Ascending aorta (tissue), 2 donors: ENCODE data around the gene REP15. TPM values are rescaled to one million over a fixed set of nuclear protein-coding genes. Genes with fewer than 3 reads are reported as not detected.

Experiments used
- DNase-seq, 2 donors: peaks; one replicate each; pipeline ENCODE4 v3.0.0-alpha.2; 2019; ENCODE audit warnings: low spot score in 2 of 2
- H3K27ac ChIP-seq, 2 donors: fragments of 200-600 bp; sonication (generic); one replicate each; pipeline ENCODE4 v1.5.1; 2016 to 2017; ENCODE audit warnings: mild to moderate bottlenecking in 1 of 2
- H3K27me3 ChIP-seq: fragments of 200-600 bp; sonication (generic); one replicate; pipeline ENCODE4 v1.5.1; 2017
- H3K36me3 ChIP-seq, 2 donors: fragments of 200-600 bp; sonication (generic); one replicate each; pipeline ENCODE4 v1.5.1; 2016
- H3K4me1 ChIP-seq, 2 donors: fragments of 200-600 bp; sonication (generic); one replicate each; pipeline ENCODE4 v1.5.1; 2016 to 2017; ENCODE audit warnings: mild to moderate bottlenecking in 1 of 2
- H3K4me3 ChIP-seq, 2 donors: fragments of 200-600 bp; sonication (generic); one replicate each; pipeline ENCODE4 v1.5.1; 2016 to 2017; ENCODE audit warnings: mild to moderate bottlenecking in 1 of 2
- H3K9me3 ChIP-seq, 2 donors: fragments of 200-600 bp; sonication (generic); one replicate each; pipeline ENCODE4 v1.5.1; 2016
- intact Hi-C: fragments of 100-400 bp; cut with DNase I; formaldehyde crosslinking; loops from one replicate; pipeline ENCODE4 v1.15.1; 2023
- total RNA-seq: library from RNA; depleted of rRNA; stranded (reverse); fragments of >200 nt; gene quantifications from one replicate; pipeline ENCODE4 v1.1.0, GENCODE V29; 2016
- TF ChIP-seq, protein P1 (sequence below), 3 experiments: fragments of 200-600 bp in 2 of 3; fragments of 450-650 bp in 1 of 3; sonication (generic) in 2 of 3; IDR thresholded peaks; one replicate each; pipeline ENCODE4 v1.5.1; 2016 to 2019; ENCODE audit warnings: antibody characterized with exemption in 3 of 3, mild to moderate bottlenecking in 1 of 3, moderate library complexity in 1 of 3

Gene REP15
- total RNA-seq, 1 donor from 2014 or later: not detected

DNA sequence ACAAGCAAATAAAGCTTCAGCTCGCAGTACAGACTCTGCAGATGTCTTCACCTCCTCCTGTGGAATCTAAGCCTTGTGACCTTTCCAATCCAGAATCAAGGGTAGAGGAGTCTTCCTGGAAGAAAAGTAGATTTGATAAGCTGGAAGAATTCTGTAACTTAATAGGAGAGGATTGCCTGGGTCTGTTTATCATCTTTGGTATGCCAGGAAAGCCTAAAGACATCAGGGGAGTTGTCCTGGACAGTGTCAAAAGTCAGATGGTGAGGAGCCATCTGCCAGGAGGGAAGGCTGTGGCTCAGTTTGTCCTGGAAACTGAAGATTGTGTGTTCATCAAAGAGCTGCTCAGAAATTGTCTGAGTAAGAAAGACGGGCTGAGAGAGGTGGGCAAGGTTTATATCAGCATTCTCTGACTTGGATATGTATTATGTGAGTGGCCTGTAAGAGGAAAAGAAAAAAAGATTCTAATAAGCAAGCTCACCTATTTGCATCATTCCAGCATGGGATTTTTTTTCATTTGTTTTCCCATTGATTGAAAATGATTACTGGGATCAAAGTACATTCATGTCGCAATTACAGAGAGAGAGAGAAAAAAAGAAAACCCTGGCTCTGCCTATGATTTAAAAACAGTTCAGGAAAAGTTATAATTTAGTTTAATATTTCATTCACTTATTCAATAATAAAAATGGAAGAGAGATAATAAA is 767 bp downstream of the REP15 start:
- no peaks in the 10 kb centered on the region for H3K27me3 ChIP-seq
- no peak overlapping the region for H3K27ac ChIP-seq
- no peak overlapping the region for H3K4me3 ChIP-seq
- TF ChIP-seq, protein P1, sequence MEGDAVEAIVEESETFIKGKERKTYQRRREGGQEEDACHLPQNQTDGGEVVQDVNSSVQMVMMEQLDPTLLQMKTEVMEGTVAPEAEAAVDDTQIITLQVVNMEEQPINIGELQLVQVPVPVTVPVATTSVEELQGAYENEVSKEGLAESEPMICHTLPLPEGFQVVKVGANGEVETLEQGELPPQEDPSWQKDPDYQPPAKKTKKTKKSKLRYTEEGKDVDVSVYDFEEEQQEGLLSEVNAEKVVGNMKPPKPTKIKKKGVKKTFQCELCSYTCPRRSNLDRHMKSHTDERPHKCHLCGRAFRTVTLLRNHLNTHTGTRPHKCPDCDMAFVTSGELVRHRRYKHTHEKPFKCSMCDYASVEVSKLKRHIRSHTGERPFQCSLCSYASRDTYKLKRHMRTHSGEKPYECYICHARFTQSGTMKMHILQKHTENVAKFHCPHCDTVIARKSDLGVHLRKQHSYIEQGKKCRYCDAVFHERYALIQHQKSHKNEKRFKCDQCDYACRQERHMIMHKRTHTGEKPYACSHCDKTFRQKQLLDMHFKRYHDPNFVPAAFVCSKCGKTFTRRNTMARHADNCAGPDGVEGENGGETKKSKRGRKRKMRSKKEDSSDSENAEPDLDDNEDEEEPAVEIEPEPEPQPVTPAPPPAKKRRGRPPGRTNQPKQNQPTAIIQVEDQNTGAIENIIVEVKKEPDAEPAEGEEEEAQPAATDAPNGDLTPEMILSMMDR (IDR thresholded peaks at IDR 0.05): no peak
- no peak for DNase-seq
- intact Hi-C loops: no loop called here
- no peaks in the 10 kb centered on the region for H3K9me3 ChIP-seq
- H3K4me1 ChIP-seq: no peaks in the 10 kb centered on the region
- peaks cover 27 to 46% of the 10 kb centered on the region in 2 donors for H3K36me3 ChIP-seq

DNA sequence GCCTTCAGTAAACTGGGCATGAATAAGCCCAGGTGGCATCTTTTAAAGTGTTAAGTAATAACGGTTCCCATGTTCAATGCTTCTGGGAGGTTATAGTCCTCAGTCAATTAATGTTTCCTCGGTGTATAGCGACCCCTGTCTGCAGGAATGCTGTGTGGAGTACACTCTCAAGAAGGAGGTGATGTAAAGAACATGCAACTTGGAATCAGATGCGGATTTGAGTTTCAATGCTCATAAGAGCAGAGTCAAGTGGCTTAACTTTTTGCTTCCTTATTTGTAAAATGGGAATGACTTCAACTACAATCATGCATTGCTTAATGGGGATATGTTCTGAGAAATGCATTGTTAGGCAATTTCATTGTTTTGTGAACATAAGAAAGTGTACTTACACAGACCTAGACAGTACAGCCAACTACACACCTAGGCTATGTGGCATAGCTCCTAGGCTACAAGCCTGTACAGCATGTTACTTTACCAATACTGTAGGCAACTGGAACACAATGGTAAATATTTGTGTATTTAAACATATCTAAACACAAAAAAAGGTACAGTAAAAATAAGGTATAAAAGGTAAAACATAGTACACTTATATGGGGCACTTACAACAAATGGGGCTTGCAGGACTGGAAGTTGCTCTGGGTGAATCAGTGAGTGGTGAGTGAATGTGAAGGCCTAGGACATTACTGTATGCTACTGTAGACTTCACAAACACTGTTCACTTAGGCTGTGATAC is 7.6 kb downstream of the REP15 start:
- peak in 1 of 2 donors; percentile 87 for DNase-seq
- Histone ChIP-seq H3K27ac (no peak overlapping the region), H3K36me3 (no peaks in the 10 kb centered on the region), H3K27me3 (no peaks in the 10 kb centered on the region), H3K9me3 (no peaks in the 10 kb centered on the region), H3K4me1 (peaks cover 0 to 4% of the 10 kb centered on the region in 2 donors), H3K4me3 (no peak overlapping the region)
- intact Hi-C loops: loop anchor here (5.0 kb wide), 2 partner anchors 282 to 372 kb away; partner anchors contain the start of gene BMAL2
- TF ChIP-seq, protein P1 (IDR thresholded peaks at IDR 0.05): peak; percentile 65 to 84 (median 80)

DNA sequence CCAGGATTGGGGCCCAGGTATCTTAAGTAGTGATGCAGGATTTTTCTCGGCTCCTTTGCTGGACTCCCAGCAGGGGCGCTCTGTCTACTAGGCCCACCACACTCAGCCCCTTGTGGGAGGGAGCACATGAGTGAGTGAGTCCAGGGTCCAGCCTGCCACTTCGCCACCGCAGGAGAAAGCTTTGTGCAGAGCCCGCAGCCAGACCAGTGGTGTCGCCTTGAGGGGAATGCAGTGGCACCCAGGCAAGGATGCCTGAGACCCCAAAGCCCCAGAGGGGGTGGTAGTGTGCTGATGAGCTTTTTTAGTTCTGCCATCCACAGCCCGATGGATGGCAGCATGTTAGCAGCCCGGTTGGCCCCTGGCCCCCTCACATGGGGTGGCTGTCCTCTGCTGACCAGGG is 9.0 kb downstream of the REP15 start:
- Histone ChIP-seq H3K4me3 (no peak overlapping the region), H3K9me3 (no peaks in the 10 kb centered on the region), H3K27me3 (no peaks in the 10 kb centered on the region), H3K27ac (no peak overlapping the region), H3K36me3 (no peaks in the 10 kb centered on the region), H3K4me1 (peaks cover 0 to 8% of the 10 kb centered on the region in 2 donors)
- no peak for DNase-seq
- intact Hi-C loops: no loop called here
- TF ChIP-seq, protein P1 (IDR thresholded peaks at IDR 0.05): no peak

DNA sequence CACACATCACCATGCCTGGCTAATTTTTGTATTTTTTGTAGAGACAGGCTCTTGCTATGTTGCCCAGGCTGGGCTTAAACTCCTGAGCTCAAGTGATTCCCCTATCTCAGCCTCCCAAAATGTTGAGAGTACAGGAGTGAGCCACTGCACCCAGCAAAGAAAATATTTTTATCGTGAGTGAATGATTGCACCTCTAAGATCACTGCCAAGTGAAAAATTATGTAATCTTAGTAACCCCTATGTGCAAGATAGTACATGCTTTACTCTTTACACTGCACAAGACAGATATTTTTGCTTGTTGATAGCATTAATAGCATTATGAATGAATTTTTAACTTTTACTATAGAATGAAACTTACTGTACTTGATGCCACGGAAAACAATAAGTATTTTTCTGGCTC is 11.0 kb downstream of the REP15 start:
- peaks cover 0 to 18% of the 10 kb centered on the region in 2 donors for H3K4me1 ChIP-seq
- no peak for DNase-seq
- TF ChIP-seq, protein P1 (IDR thresholded peaks at IDR 0.05): no peak
- H3K9me3 ChIP-seq: no peaks in the 10 kb centered on the region
- H3K27ac ChIP-seq: no peak overlapping the region
- no peak overlapping the region for H3K4me3 ChIP-seq
- no peaks in the 10 kb centered on the region for H3K27me3 ChIP-seq
- intact Hi-C loops: no loop called here
- H3K36me3 ChIP-seq: no peaks in the 10 kb centered on the region

DNA sequence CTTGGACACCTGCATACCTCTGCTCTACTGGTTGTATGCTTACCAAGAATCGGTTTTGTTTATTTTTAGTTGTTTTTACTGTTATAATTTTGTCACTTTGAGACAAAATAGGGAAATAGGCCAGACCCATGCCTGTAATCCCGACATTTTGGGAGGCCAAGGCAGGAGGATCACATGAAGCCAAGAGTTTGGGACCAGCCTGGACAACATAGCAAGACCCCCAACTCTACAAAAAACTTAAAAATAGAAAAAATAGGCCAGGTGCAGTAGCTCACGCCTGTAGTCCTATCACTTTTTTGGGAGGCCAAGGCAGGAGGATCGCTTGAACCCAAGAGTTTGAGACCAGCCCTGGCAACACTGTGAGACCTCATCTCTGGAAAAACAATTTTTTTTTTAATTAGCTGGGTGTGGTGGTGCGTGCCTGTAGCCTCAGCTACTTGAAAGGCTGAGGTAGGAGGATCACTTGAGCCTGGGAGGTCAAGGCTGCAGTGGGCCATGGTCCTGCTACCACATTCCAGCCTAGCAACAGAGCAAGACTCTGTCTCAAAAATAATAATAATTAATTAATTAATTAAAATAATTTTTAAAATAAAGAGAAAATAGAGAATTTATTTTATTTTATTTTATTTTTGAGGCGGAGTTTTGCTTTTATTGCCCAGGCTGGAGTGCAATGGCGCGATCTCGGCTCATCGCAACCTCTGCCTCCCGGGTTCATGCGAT is 13.1 kb downstream of the REP15 start:
- peaks cover 0 to 3% of the 10 kb centered on the region in 2 donors for H3K36me3 ChIP-seq
- intact Hi-C loops: no loop called here
- TF ChIP-seq, protein P1 (IDR thresholded peaks at IDR 0.05): no peak
- no peak for DNase-seq
- no peaks in the 10 kb centered on the region for H3K27me3 ChIP-seq
- peaks cover 0 to 15% of the 10 kb centered on the region in 2 donors for H3K4me1 ChIP-seq
- H3K27ac ChIP-seq: peak overlapping the region; percentile 80 to 85
- peak overlapping the region; percentile 81 to 91 for H3K4me3 ChIP-seq
- no peaks in the 10 kb centered on the region for H3K9me3 ChIP-seq
